Measurements from ENCODE around the gene RAB9A. TPM values are rescaled to one million over a fixed set of nuclear protein-coding genes. Genes with fewer than 3 reads are reported as not detected.

The RAB9A gene
- total and polyA plus RNA-seq, 2 of the 8 experiments (the other 6 are each of a cell fraction or from before 2014, with no cell fraction given): 21.8 to 34.0 TPM

DNA sequence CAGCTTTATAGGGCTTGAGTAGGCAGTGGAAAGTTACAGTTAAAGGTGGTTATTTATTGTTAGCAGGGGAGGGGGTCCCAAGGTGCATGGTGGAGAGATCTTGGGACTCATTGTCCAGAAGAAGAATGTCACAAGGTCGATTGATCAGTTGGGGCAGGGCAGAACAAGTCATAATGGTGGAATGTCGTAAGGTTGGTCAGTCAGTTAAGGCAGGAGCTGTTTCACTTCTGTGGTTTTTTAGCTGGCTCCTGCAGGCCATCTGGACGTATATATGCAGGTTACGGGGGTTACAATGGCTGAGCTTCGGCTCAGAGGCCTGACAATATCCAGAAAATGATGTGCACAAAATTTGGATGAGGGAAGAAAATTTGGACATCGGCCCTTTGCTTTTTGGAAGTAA, 52.8 kb downstream of the RAB9A start:
- no peak for FAIRE-seq
- Histone ChIP-seq H3K79me1 (ENCODE audit: low read depth, low read length) (no peaks in the 10 kb centered on the region), H3K14ac (ENCODE audit: insufficient read length) (no peak overlapping the region)
- TF ChIP-seq SP1 (IDR thresholded peaks at IDR 0.05; ENCODE audit: low read depth, low read length): no peak
- no peak for TF ChIP-seq GABPA (IDR thresholded peaks at IDR 0.05; ENCODE audit: borderline replicate concordance, insufficient read depth, low read length)
- no peak for TF ChIP-seq EGR1 (IDR thresholded peaks at IDR 0.05; ENCODE audit: borderline replicate concordance, low read depth, low read length)
- no peak for TF ChIP-seq RAD21 (IDR thresholded peaks at IDR 0.05 in 1 of 2, conservative IDR thresholded peaks at IDR 0.05 in 1 of 2; ENCODE audit: low read depth in 2 of 2, low read length in 2 of 2)
- TF ChIP-seq CTBP2 (IDR thresholded peaks at IDR 0.05; ENCODE audit: borderline replicate concordance, insufficient read depth, insufficient read length, low read length): no peak
- no peak for TF ChIP-seq RXRA (IDR thresholded peaks at IDR 0.05; ENCODE audit: insufficient read depth, low read depth, low read length)
- TF ChIP-seq TAF7 (optimal IDR thresholded peaks at IDR 0.05; ENCODE audit: borderline replicate concordance, low read depth, low read length): no peak
- TF ChIP-seq SP2 (IDR thresholded peaks at IDR 0.05; ENCODE audit: low read length): no peak
- no peak for TF ChIP-seq JUND (IDR thresholded peaks at IDR 0.05; ENCODE audit: low read length)
- no peak for TF ChIP-seq SIN3A (conservative IDR thresholded peaks at IDR 0.05 in 1 of 2, IDR thresholded peaks at IDR 0.05 in 1 of 2; ENCODE audit: low read depth in 1 of 2, low read length in 2 of 2)
- no peak for TF ChIP-seq SP4 (IDR thresholded peaks at IDR 0.05; ENCODE audit: low read length)
- TF ChIP-seq, protein P1, sequence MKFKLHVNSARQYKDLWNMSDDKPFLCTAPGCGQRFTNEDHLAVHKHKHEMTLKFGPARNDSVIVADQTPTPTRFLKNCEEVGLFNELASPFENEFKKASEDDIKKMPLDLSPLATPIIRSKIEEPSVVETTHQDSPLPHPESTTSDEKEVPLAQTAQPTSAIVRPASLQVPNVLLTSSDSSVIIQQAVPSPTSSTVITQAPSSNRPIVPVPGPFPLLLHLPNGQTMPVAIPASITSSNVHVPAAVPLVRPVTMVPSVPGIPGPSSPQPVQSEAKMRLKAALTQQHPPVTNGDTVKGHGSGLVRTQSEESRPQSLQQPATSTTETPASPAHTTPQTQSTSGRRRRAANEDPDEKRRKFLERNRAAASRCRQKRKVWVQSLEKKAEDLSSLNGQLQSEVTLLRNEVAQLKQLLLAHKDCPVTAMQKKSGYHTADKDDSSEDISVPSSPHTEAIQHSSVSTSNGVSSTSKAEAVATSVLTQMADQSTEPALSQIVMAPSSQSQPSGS (IDR thresholded peaks at IDR 0.05; ENCODE audit: low read length): no peak

More for the DNA sequence above, 52.8 kb downstream of the RAB9A start:
- no peaks in the 10 kb centered on the region for H3K23me2 ChIP-seq (ENCODE audit: low read depth, low read length)
- no peak overlapping the region for H2BK15ac ChIP-seq (ENCODE audit: low read length)
- H2BK5ac ChIP-seq (ENCODE audit: low read depth, low read length): no peak overlapping the region
- no peak overlapping the region for H4K91ac ChIP-seq (replicated peaks; ENCODE audit: insufficient read length, low read length)
- no peak overlapping the region for H3K4ac ChIP-seq (replicated peaks; ENCODE audit: insufficient read length, low read depth, low read length)
- no peak overlapping the region for H4K5ac ChIP-seq (ENCODE audit: insufficient read length, low read depth, low read length)
- DNase-seq (ENCODE audit: low read depth in 1 of 2, low spot score in 2 of 2): no peak
- H3K4me3 ChIP-seq (ENCODE audit: extremely low read depth in 1 of 4, insufficient read depth in 2 of 4, low read depth in 3 of 4, low read length in 4 of 4): no peak overlapping the region
- no peak overlapping the region for H3K23ac ChIP-seq (ENCODE audit: insufficient read length)
- no peaks in the 10 kb centered on the region for H3K27me3 ChIP-seq (replicated peaks in 1 of 4; ENCODE audit: control insufficient read depth in 3 of 4, extremely low read depth in 1 of 4, insufficient read depth in 3 of 4, low read length in 3 of 4)
- peaks cover 0 to 4% (median 0%) of the 10 kb centered on the region in 4 experiments; a peak in 1 of 7 replicates for H3K4me1 ChIP-seq (replicated peaks in 1 of 4; ENCODE audit: control insufficient read depth in 3 of 4, insufficient read depth in 4 of 4, low read length in 3 of 4)
- no peak overlapping the region for H4K8ac ChIP-seq (ENCODE audit: extremely low read depth, insufficient read depth, low read length)
- H2BK12ac ChIP-seq (ENCODE audit: low read depth, low read length): no peak overlapping the region
- no peak overlapping the region for H3K9ac ChIP-seq (replicated peaks in 1 of 4; ENCODE audit: extremely low read depth in 1 of 4, low read depth in 3 of 4, low read length in 3 of 4)
- no peak overlapping the region for H2AK5ac ChIP-seq (ENCODE audit: low read depth, low read length)
- H2BK20ac ChIP-seq (ENCODE audit: low read length): no peak overlapping the region
- POLR2A ChIA-PET (ENCODE audit: partially characterized antibody): interaction anchor here (0.6 to 1.5 kb wide), 3 partner anchors 8 to 44 kb away, joined by 3 read pairs; no protein-coding TSS in a partner anchor
- no peaks in the 10 kb centered on the region for H4K20me1 ChIP-seq (replicated peaks in 1 of 2; ENCODE audit: control insufficient read depth in 1 of 2, insufficient read depth in 2 of 2, low read length in 2 of 2)
- peaks cover 2 to 43% (median 7%) of the 10 kb centered on the region in 4 experiments; a peak in 6 of 8 replicates for H3K36me3 ChIP-seq (ENCODE audit: control insufficient read depth in 2 of 4, insufficient read depth in 4 of 4, low read length in 3 of 4)
- no peak overlapping the region for H3K18ac ChIP-seq (ENCODE audit: extremely low read depth, low read length)
- no peak overlapping the region for H3K4me2 ChIP-seq (ENCODE audit: insufficient read depth in 1 of 2, low read depth in 2 of 2, low read length in 2 of 2)
- no peaks in the 10 kb centered on the region for H3K9me3 ChIP-seq (ENCODE audit: insufficient read depth in 2 of 2, low read depth in 1 of 2, low read length in 1 of 2)
- no peak overlapping the region for H3K27ac ChIP-seq (ENCODE audit: low read depth, low read length)
- H2BK120ac ChIP-seq (replicated peaks; ENCODE audit: low read depth, low read length): no peak overlapping the region
- no peak overlapping the region for H3K56ac ChIP-seq (replicated peaks; ENCODE audit: insufficient read length, low read depth, low read length)
- 84% methylated on average over 6 of the region's 6 CpGs; no CpG with 5 or more reads in 1 of the 2 experiments for WGBS, 2 experiments (ENCODE audit: extremely low coverage in 1 of 2, insufficient coverage in 1 of 2, insufficient read length in 1 of 2, insufficient replicate concordance in 2 of 2, low coverage in 1 of 2, low lambda C conversion rate in 2 of 2, missing lambda C conversion rate in 1 of 2)
- CTCF ChIA-PET (ENCODE audit: partially characterized antibody): interaction anchor here (4.7 kb wide), 1 partner anchor 8 kb away, joined by 17 read pairs; no protein-coding TSS in a partner anchor
- no peaks in the 10 kb centered on the region for H3K79me2 ChIP-seq (ENCODE audit: control insufficient read depth in 1 of 2, insufficient read depth in 2 of 2, low read length in 2 of 2)
- no peak overlapping the region for H2AFZ ChIP-seq (ENCODE audit: low read length)

Data from H1 (cell line).